HG03066 (cell line): ENCODE measurements around the gene ARHGAP26.

ENCODE experiments used
- ATAC-seq: cut with Tn5 transposase; IDR thresholded peaks from one replicate; pipeline ENCODE4 v1.9.1; 2021; ENCODE audit warnings: low read depth; ENCODE audit not compliant: unreplicated experiment

ARHGAP26 gene

DNA sequence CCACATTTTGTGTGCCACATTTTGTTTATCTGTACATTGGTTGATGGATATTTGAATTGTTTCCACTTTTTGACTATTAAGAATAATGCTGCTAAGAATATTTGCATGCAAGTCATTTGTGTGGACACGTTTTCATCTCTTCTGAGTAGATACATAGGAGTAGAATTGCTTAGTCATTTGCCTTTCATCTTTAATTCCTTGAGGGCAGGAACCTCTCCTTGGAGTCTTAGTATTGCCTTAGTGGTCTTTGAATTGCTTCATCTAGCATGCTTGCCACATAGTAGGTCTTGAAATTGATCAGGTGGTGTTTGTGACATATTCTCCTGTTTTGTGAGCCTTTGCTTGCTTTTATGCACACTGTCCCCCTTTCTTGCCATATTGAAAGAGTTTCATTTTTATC lies 504.8 kb downstream of the ARHGAP26 start:
- ATAC-seq, result no peak

DNA sequence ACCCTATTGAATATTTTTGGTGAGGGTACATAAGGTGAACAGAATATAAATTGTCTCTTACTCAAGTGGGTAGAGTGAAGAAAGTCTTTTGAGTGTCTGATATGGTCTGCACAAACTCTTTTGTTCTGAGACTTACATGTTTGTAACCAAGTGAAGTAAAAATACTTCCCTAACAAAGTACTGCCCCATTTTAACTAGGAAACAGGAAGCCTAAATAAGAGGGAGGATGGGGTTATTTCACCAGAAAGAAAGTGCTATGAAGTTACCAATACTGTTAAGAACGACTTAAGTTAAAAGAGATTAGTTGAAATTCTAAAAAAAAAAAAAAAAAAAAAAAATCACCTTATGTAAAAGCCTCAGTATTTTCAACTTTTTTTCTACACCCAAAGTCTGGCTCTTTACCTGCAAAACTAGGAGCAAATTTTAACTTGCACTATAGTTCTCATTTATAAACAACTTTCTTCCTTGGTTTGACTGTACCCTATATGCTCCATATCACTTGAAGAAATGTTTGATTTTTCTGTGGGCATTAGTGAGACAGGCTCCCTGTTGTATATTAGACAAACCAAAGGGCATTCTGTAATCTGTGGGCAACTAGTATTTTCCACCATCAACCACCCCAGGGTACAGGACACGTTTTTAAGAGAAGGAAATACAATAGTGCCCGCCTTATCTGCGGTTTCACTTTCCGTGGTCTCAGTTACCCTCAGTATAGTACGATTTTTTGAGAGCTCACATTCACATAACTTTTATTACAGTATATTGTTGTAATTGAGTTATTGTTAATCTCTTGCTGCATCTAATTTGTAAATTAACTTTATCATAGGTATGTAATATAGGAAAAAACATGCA lies 505.6 kb downstream of the ARHGAP26 start:
- no peak for ATAC-seq

DNA sequence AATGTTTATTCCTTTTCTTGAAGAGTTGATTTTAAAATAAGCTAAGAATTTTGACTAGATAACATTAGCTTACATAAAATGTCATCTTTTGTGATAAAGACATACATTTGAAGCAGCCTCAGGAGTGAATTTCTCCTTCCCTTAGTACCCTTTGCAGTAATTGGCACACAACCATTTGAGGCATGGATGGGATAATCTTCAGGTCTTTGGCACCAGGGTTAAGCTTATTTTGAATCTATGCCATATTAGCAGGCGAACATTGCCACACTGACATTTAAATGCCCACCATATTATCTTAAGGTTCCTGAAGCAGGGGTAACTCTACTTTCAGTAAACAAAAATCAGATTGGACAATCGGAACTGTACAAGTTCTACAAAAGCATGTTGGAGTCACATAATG lies 507.4 kb downstream of the ARHGAP26 start:
- ATAC-seq, result no peak
